HG02759 (cell line): Measurements from ENCODE around the gene ULBP3.

ENCODE experiments used
- ATAC-seq: cut with Tn5 transposase; IDR thresholded peaks from one replicate; pipeline ENCODE4 v1.9.1; 2021; ENCODE audit warnings: mild to moderate bottlenecking, moderate library complexity; ENCODE audit not compliant: unreplicated experiment

Gene ULBP3

GRCh38 chr6:150068720-150069648 lies at the start of gene ULBP3:
Gene ULBP3, minus strand, starts transcription at chr6:150069121. Its CDS starts 55 bp downstream, at chr6:150069066.
- ATAC-seq, result peak; percentile 88

GRCh38 chr6:150118627-150119026 lies 49.7 kb upstream of the ULBP3 start:
- ATAC-seq, result no peak

GRCh38 chr6:150118203-150118602 lies 49.3 kb upstream of the ULBP3 start:
- ATAC-seq, result no peak

- no peak for ATAC-seq
Observed at GRCh38 chr6:150116200-150116800, 47.4 kb upstream of the ULBP3 start.

GRCh38 chr6:150115769-150116168 lies 46.8 kb upstream of the ULBP3 start:
- no peak for ATAC-seq

GRCh38 chr6:150112233-150112632 lies 43.3 kb upstream of the ULBP3 start:
- ATAC-seq, result no peak

GRCh38 chr6:150102750-150103270 lies 33.9 kb upstream of the ULBP3 start:
- no peak for ATAC-seq

- no peak for ATAC-seq
Observed at GRCh38 chr6:150100745-150101144, 31.8 kb upstream of the ULBP3 start.

GRCh38 chr6:150099953-150100352 lies 31.0 kb upstream of the ULBP3 start:
- no peak for ATAC-seq

- ATAC-seq, result no peak
Observed at GRCh38 chr6:150099546-150099945, 30.6 kb upstream of the ULBP3 start.

GRCh38 chr6:150098155-150098554 lies 29.2 kb upstream of the ULBP3 start:
- ATAC-seq, result no peak

GRCh38 chr6:150093397-150093796 lies 24.5 kb upstream of the ULBP3 start:
- no peak for ATAC-seq

- no peak for ATAC-seq
Observed at GRCh38 chr6:150091476-150091875, 22.6 kb upstream of the ULBP3 start.

GRCh38 chr6:150090328-150090727 lies 21.4 kb upstream of the ULBP3 start:
- no peak for ATAC-seq

- no peak for ATAC-seq
Observed at GRCh38 chr6:150088481-150089154, 19.7 kb upstream of the ULBP3 start.

GRCh38 chr6:150087336-150087735 lies 18.4 kb upstream of the ULBP3 start:
- ATAC-seq, result no peak

- ATAC-seq, result no peak
Observed at GRCh38 chr6:150086026-150086425, 17.1 kb upstream of the ULBP3 start.

GRCh38 chr6:150084426-150084825 lies 15.5 kb upstream of the ULBP3 start:
- ATAC-seq, result no peak

GRCh38 chr6:150083839-150084238 lies 14.9 kb upstream of the ULBP3 start:
- no peak for ATAC-seq

- no peak for ATAC-seq
Observed at GRCh38 chr6:150081702-150082101, 12.8 kb upstream of the ULBP3 start.

GRCh38 chr6:150079604-150080003 lies 10.7 kb upstream of the ULBP3 start:
- no peak for ATAC-seq
